Left renal pelvis (tissue), 4 donors: ENCODE measurements around the gene KCNMA1. TPM values are rescaled to one million over a fixed set of nuclear protein-coding genes. Genes with fewer than 3 reads are reported as not detected.
"Not testable (repeated sequence)": the region's sequence is repeated elsewhere in the genome, so short reads cannot be mapped to it uniquely, and the experiment has no call there.

Source experiments
- DNase-seq, 4 donors: peaks; one replicate each; pipeline ENCODE4 v3.0.0-alpha.2; 2013; ENCODE audit warnings: low read depth in 4 of 4, low spot score in 3 of 4
- polyA plus RNA-seq, 4 donors: library from polyadenylated mRNA; unstranded; fragments of 120-200 nt; gene quantifications; one replicate each; pipeline ENCODE4 v1.2.1, GENCODE V29; 2013; ENCODE audit not compliant: insufficient read length in 4 of 4

The KCNMA1 gene
- polyA plus RNA-seq, 4 donors = 3.3 to 4.9 (median 4.4) TPM

DNA sequence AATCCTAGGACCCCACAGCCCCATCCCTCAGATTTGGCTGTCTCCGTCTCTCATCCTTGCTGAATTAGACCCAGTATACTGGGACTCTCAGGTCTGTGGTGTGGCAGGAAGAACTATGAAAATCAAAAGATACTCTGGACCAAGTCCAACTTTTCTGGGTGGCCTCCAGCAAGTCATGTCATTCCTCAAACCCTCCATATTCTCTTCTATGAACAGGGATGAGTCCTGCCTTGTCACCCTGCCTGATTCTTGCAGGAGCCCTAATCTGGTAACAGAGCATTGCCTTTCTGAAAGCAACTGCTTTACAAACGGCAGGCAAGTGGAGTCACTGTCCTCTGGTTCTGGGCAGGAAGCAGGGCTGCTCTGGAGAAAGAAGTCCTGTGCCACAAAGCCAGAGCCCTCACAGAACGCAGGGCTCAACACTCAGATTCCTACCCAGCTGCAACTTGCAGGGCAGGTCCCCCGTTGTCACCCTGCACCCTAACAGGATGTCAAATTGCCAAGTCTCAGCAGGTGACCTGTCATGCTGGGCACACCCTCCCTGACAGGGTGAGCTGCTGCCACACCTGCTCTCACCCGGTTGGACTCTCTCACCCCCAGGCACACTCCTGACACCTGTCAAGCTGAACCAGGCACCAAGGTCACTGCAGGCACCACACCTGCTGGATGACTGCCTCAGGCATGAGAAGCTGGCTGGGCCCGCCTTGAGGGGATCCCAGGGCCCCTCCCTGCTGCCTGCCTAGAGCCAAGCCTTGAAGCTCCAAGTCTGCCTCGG is 227.7 kb downstream of the KCNMA1 start:
- no peak for DNase-seq

- no peak for DNase-seq
These were observed 229.3 kb downstream of the KCNMA1 start for GRCh38 chr10:77408259-77408658.

GRCh38 chr10:77406764-77407430 is 230.7 kb downstream of the KCNMA1 start:
- DNase-seq = no peak

GRCh38 chr10:77405771-77406241 is 231.8 kb downstream of the KCNMA1 start:
- no peak for DNase-seq

- no peak for DNase-seq
These were observed 232.8 kb downstream of the KCNMA1 start for GRCh38 chr10:77404810-77405209.

DNA sequence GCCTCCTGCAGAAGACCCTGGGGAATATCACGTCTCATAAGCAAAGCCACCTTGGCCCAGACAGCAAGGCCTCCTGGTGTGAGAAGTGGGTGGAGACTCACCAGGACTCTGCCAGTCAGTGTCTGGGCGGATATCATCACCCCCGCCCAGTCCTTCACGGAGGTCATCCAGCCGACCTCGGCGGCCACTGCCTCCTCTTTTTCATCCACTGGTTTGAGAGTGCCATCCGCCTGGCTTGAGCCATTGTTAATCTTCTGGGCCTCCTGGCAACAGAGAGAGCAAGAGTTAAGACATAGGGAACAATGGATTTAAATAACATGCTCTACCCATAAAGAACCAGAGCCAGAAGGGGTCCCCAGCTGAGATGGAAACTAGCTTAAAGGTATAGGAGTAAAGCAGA is 233.8 kb downstream of the KCNMA1 start:
- DNase-seq = no peak

GRCh38 chr10:77401683-77402082 is 235.9 kb downstream of the KCNMA1 start:
- DNase-seq = no peak

GRCh38 chr10:77400033-77400432 is 237.6 kb downstream of the KCNMA1 start:
- DNase-seq = no peak

- DNase-seq = no peak
These were observed 238.4 kb downstream of the KCNMA1 start for GRCh38 chr10:77398986-77399755.

DNA sequence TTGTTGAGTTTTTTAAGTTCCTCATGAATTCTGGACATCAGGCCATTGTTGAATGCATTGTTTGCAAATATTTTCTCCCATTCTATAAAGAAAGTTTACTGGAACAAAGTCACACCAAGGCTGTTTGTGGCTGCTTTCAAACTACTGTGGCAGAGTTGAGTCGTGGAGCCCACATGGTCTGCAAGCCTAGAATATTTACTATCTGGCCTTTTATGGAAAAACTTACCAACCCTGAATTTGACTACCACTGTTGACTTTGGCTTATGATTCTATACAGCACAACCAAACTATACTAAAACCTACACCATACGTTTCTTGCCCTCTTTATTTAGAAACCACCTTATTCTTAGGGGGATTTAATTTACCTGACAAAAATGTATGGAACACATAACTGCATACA is 239.1 kb downstream of the KCNMA1 start:
- DNase-seq = no peak

DNA sequence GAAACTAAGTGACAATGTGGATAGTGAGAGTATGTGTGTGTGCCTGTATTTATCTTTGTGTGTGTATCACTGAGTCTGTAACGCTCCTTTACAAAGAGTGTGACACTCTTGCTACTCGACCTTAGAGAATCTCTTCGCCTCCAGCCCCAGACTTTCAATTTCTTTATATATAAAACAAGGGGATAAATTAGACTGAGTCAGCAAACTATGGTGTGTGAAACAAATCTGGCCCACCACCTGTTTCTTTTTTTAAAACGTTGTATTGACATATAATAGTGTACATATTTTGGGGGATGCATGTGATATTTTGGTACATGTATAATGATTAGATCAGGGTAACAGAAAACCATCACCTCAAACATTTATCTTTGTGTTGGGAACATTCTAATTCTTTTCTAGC is 240.5 kb downstream of the KCNMA1 start:
- DNase-seq = no peak

- no peak for DNase-seq
These were observed 241.3 kb downstream of the KCNMA1 start for GRCh38 chr10:77396290-77396689.

DNA sequence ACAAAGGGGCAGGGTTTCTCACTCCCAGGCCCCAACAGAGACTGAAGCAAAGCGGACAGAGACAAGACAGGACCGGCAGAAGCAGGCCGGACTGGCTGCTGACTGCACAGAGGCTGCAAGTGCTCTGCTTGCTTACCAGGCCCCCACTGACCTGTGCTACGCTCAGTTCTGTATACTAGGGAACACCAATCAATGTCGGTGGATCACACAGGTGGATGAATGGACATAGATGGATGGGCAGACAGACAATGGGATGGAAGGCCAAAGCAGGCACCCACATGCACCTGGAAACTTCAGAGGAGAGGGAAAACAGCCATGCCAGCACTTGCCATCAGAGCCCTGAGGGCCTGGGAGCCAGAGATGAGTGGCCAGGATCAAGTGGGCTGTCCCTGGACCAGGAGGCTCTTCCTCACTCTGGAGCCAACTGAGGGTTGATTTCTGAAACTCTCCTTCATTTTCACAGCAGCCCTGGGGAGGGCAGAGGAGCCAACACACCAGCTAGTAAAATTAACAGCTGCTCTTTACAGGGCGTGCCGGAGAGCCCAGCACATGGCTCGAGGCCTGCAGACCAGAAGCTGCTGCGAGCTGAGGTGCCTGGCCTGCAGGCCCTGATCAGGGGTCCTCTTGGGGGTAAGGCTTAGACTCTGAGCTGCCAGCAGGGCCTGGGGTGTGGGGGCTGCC is 243.6 kb downstream of the KCNMA1 start:
- no peak for DNase-seq

- no peak for DNase-seq
These were observed 244.2 kb downstream of the KCNMA1 start for GRCh38 chr10:77393411-77393810.

DNA sequence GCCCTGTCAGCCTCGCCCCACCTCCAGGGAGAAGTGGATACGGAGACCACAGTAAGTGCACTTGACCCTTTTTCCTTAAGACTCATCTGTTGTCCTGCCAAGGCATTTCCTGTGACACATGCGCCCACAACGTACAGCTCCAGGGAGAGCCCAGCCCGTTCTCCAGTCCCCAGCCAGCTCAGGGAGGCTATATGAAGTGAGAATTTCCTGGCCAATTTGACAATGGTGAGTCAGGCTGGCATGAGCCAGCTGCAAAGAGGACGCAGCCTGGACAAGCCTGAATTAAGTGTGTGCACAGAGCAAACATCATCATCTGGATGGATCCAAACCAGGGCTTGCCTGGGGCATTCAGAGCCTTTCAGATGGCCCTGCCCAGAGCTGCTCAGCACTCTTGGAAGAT is 244.8 kb downstream of the KCNMA1 start:
- no peak for DNase-seq

GRCh38 chr10:77392236-77392721 is 245.3 kb downstream of the KCNMA1 start:
- DNase-seq = no peak

DNA sequence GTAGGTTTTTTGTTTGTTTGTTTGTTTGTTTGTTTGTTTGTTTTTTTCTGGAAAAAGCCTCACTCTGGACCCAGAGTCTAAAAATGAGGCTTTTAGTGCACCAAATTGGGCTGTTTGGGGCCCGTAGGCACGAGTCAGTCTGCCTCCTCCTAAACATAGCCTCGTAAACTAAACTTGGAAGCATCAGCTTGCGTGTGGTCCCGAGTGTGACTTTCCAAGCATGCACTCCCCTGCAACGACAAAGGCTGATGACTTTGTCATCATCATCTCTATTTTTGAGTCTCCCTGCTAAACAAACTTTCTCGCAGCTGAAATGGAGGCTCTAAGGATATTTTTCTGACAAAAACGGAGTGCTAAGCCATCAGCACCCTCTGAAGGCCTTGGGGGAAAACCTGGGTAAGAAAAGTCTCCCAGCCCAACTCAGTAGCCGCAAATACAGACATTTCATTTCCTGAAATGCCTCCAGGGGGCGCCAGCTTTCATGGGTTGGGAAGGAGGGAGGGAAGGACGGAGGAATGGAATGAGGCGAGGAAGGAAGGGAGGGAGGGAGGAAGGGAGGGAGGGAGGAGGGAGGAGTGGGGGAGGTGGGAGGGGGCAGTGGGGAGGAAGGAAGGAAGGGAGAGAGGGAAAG is 245.9 kb downstream of the KCNMA1 start:
- peak; percentile 57 to 78 (median 68) for DNase-seq

DNA sequence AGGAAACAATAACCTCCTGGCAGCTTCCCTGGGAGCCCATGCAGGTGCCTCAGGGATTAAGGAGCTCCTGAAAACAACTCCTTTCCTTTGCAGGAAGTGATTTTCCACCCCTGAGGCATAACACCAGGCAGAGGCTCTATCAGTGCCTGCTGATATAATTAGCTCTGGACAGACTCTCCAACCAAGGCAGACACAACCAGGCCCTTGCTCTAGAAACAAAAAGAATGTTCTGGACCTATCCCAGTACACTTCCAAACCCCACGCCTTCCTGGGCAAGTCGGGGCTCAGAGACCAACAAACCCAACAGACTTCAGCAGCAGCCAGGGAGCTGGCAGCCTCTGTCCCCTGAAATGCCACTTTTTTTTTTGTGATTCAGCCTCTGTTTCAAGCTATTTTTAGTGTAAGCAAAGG is 247.1 kb downstream of the KCNMA1 start:
- DNase-seq = no peak

- DNase-seq = no peak
These were observed 249.0 kb downstream of the KCNMA1 start for GRCh38 chr10:77388571-77389100.

GRCh38 chr10:77387701-77388100 is 249.9 kb downstream of the KCNMA1 start:
- not testable (repeated sequence) for DNase-seq
